Right forelimb (tissue), 1 donor: Measurements from ENCODE around the gene ADAT3.
A peak's percentile ranks its signal among the peaks of the same experiment; 100 is the strongest.

Source experiments
- DNase-seq: peaks from one replicate; pipeline ENCODE4 v3.0.0-alpha.2; 2018

Gene ADAT3

GRCh38 chr19:1917146-1917545 lies 11.9 kb downstream of the ADAT3 start:
- no peak for DNase-seq

GRCh38 chr19:1917926-1918325 lies 12.7 kb downstream of the ADAT3 start:
- DNase-seq: no peak

- no peak for DNase-seq
Measured at GRCh38 chr19:1918975-1919374, 13.8 kb downstream of the ADAT3 start.

GRCh38 chr19:1920644-1921043 lies 15.4 kb downstream of the ADAT3 start:
- DNase-seq: no peak

- DNase-seq: no peak
Measured at GRCh38 chr19:1921326-1921725, 16.1 kb downstream of the ADAT3 start.

GRCh38 chr19:1921825-1922224 lies 16.6 kb downstream of the ADAT3 start:
- no peak for DNase-seq

- no peak for DNase-seq
Measured at GRCh38 chr19:1922803-1923202, 17.6 kb downstream of the ADAT3 start.

GRCh38 chr19:1923319-1923718 lies 18.1 kb downstream of the ADAT3 start:
- DNase-seq: no peak

- DNase-seq: no peak
Measured at GRCh38 chr19:1924320-1924961, 19.2 kb downstream of the ADAT3 start.

GRCh38 chr19:1925544-1925943 lies 20.3 kb downstream of the ADAT3 start:
- no peak for DNase-seq

- peak; percentile 84 for DNase-seq
Measured at GRCh38 chr19:1929021-1929742, 24.0 kb downstream of the ADAT3 start.

GRCh38 chr19:1931445-1931844 lies 26.2 kb downstream of the ADAT3 start:
- DNase-seq: no peak

- DNase-seq: no peak
Measured at GRCh38 chr19:1932395-1932794, 27.2 kb downstream of the ADAT3 start.

GRCh38 chr19:1933244-1933643 lies 28.0 kb downstream of the ADAT3 start:
- no peak for DNase-seq

GRCh38 chr19:1933942-1934341 lies 28.7 kb downstream of the ADAT3 start:
- DNase-seq: no peak

- peak; percentile 54 for DNase-seq
Measured at GRCh38 chr19:1935484-1936208, 30.4 kb downstream of the ADAT3 start.

- DNase-seq: no peak
Measured at GRCh38 chr19:1936430-1936829, 31.2 kb downstream of the ADAT3 start.

GRCh38 chr19:1936916-1937610 lies 31.9 kb downstream of the ADAT3 start:
- DNase-seq: no peak

- no peak for DNase-seq
Measured at GRCh38 chr19:1938071-1938470, 32.9 kb downstream of the ADAT3 start.

GRCh38 chr19:1941146-1942077 lies 36.2 kb downstream of the ADAT3 start, which contains the start of gene CSNK1G2:
Gene CSNK1G2, plus strand, starts transcription at chr19:1941172. Its CDS starts 28,601 bp downstream, at chr19:1969773.
- no peak for DNase-seq

GRCh38 chr19:1942078-1942933 lies 37.1 kb downstream of the ADAT3 start:
- peak; percentile 78 for DNase-seq
